GM18508 (cell line): ENCODE data around the gene MYO5C.

Source experiments
- ATAC-seq: cut with Tn5 transposase; IDR thresholded peaks from one replicate; pipeline ENCODE4 v1.9.1; 2021; ENCODE audit warnings: moderate number of reproducible peaks; ENCODE audit not compliant: insufficient read depth, unreplicated experiment

MYO5C gene

DNA sequence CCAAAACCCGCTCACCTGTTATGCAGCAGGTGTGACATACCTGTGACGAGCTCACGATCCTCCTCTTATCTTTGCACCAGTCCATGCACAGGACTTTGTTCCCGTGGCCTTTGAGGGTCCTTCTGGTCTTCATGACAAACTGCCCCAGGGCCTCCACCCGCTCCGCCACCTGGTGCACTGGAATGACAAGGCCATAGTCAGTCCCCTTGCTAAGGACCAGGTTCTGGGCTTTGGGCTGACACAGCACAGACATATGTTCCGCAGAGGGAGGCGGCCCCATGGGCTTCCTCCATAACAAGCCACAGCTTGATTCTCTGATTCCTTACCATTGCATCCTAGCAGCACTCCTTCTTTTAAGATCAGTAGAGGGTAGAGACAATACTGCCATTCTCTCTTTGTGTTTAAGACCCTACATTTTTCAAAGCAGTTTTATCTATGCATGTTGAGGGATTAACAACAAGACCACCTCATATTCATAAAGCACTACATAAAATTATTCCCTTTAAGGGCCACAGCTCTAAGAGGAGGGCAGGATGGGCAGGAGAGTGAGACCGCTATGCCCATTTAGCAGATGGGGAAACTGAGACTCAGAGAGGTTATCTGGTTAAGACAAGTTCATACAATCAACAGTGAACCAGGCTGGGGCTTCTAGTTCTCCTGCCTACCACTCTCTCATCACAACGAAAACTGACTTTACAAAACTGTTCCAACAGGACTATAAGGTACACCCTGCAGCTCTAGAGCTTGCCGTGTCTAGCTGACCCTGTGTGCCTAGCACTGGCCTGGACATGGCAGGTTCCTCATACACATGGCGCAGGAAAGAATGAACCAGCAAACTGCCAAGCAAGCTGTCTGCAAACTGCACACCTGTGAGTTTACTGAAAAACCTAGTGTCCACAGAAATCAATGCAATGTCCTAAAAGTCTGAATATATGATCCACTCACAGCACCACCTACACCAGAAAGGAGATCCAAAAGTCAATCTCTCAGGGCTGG is 141.4 kb downstream of the MYO5C start:
- ATAC-seq, result no peak

GRCh38 chr15:52151353-52151752 is 144.3 kb downstream of the MYO5C start:
- no peak for ATAC-seq

DNA sequence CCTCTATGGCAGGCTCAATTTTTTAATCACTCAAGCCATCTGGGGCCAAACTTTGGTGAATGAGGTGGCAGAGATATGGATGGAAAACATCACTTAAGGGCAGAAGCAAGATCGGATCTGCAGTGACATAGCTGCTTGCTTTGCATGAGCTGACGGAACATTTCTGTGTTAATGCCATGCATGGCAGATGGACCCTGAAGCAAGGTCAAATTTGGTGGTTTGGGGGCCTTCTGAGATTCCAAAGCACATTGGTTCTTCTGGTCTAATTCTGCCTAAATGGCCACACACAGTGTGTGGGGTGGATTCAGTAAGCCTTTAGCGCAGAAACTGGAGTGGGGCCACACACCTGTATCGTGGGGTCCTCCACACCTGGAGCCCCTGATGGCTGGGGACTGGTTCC is 144.7 kb downstream of the MYO5C start:
- ATAC-seq, result no peak

DNA sequence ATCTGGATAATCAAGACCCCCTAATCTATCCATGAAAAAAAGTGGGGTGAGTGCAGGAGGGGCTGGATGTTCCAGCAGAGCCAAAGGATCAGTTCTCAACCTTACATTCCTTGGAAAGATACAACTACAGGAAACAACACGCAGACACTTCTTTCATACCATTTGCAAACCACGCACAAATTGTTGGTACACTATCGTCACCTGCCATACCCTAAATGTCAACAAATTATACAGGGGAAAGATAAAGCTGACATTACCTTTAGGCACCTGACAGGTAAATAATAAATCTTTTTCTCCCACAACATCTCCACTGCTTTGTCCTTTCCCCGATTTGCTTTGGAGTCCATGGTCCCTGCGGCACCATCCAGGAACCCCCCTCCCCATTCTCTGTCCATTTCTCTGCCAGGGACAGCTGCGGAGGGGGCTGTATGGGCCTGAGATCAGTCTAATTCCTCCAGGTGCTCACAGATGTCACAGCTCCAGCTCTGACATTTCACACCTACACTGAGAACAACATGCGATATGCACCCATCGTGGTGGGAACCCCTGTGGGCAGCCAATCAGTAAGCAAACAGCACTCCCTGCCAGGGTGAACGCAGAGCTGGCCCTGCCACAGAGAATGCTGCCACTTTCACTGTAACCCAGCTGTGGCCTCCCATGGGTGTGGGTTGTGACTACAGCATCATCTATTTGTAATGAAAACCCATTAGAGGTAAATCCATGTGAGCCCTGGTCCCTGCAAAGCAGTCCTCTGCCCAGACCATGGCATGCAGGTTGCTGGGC is 145.4 kb downstream of the MYO5C start:
- ATAC-seq, result no peak

DNA sequence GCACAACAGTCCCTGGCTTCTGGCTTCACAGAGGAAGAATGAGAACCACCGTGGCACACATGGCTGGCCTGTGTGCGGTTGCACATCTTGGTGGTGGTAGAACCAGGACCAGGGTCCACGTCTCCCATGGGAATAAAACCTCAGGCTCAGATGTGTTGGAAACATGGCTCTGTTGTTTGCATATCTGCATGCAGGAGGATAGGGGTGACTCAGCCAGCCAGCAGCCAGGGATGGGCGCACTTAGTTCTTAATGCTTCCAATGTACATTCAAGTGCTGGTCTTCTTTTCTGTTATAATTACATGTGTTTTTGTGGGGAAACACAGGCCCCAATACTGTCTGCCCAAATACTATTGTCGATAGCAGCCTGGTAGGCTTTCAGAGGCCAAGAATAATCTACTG is 147.2 kb downstream of the MYO5C start:
- no peak for ATAC-seq

DNA sequence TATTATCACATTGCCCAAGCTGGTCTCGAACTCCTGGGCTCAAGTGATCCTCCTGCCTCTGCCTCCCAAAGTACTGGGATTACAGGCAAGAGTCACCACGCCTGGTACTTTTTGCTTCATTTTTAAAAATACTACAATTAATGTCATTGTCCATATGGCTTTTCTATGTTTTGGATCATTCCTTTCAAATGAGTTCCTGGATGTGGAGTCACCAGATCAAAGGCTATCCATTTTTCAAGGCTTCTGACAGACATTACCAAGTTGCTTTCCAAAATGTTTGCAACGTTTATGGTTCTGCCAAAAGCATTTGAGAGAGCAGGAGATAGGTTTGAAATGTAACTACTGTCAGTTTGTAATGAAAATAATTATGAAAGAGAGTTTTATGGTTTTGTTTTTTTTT is 148.8 kb downstream of the MYO5C start:
- ATAC-seq, result no peak

- ATAC-seq, result no peak
Observed at GRCh38 chr15:52146261-52146660, 149.3 kb downstream of the MYO5C start.

GRCh38 chr15:52144656-52145178 is 150.9 kb downstream of the MYO5C start:
- no peak for ATAC-seq

DNA sequence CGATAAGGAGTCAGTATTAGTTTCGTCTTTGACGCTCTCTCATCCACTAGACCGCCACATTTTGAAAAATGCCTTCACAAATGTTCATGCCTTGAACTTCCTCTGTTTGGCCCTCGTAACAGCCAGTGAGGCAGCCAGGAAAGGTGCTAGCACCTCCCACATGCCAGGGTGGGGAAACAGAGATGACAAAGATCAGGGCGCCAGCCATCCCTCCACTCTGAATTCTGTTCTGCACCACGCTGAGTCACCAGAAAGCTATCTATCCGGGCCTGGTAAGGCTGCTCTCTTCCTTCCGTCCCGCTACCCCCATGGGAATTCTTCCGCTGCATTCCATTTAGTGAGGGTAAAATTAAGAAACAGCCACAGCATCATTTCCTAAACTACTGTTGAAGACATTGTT is 151.7 kb downstream of the MYO5C start:
- no peak for ATAC-seq
